H1 (cell line): Measurements from ENCODE around the gene DIPK2B. TPM values are rescaled to one million over a fixed set of nuclear protein-coding genes. Genes with fewer than 3 reads are reported as not detected.

Experiments used
- ASH2L ChIP-seq: fragments of 200-600, 300-600 bp; sonication (generic); IDR thresholded peaks from one replicate; pipeline ENCODE4 v1.7.1; 2017; ENCODE audit warnings: low read length
- CTBP2 ChIP-seq: IDR thresholded peaks from 2 replicates; pipeline ENCODE4 v1.7.0; 2011; ENCODE audit warnings: borderline replicate concordance, mild to moderate bottlenecking, moderate library complexity, mixed read lengths, low read length; ENCODE audit not compliant: insufficient read depth, insufficient read length
- EZH2 ChIP-seq: fragments of 200-600 bp; sonication (generic); IDR thresholded peaks from 2 replicates; pipeline ENCODE4 v1.7.1; 2012; ENCODE audit warnings: low read depth, mild to moderate bottlenecking, moderate library complexity, low read length, inconsistent platforms; ENCODE audit not compliant: severe bottlenecking
- FOSL1 ChIP-seq: IDR thresholded peaks from 2 replicates; pipeline ENCODE4 v1.6.1; 2011; ENCODE audit warnings: mild to moderate bottlenecking, low read depth, low read length, moderate library complexity; ENCODE audit not compliant: insufficient read depth
- PHF8 ChIP-seq: fragments of 200-600 bp; sonication (generic); conservative IDR thresholded peaks from 2 replicates; pipeline ENCODE4 v1.7.1; 2012; ENCODE audit warnings: low read depth, mild to moderate bottlenecking, inconsistent platforms, low read length, moderate library complexity
- POLR2AphosphoS5 ChIP-seq: IDR thresholded peaks from 2 replicates; pipeline ENCODE4 v1.6.1; 2011; ENCODE audit warnings: low read depth, low read length
- SUZ12 ChIP-seq: fragments of 200-600 bp; sonication (generic); IDR thresholded peaks from 2 replicates; pipeline ENCODE4 v1.6.1; 2012; ENCODE audit warnings: mild to moderate bottlenecking, inconsistent platforms, low read length, moderate library complexity, mixed read lengths
- polyA plus RNA-seq, 7 experiments: library from polyadenylated mRNA; depleted of rRNA in 3 of 7; stranded (reverse) in 5 of 7; unstranded in 2 of 7; fragments of >200 nt in 5 of 7; fragments of 200-250 nt in 2 of 7; gene quantifications; 1 replicate in 5 of 7; 2 replicates in 1 of 7; 4 replicates in 1 of 7; pipeline versions ENCODE4 v1.2.1 to v1.2.3, GENCODE V29; 2011 to 2013; ENCODE audit warnings: missing spikeins in 2 of 7, mixed read lengths in 2 of 7
- total RNA-seq: library from RNA; stranded (reverse); fragmentation: NEBNext Ultra II Directional; extraction: Animal tissue kit (Norgen Biotek cat#: 25700); gene quantifications from 2 replicates; pipeline ENCODE4 v1.2.1, GENCODE V29; 2021

Gene DIPK2B
- total and polyA plus RNA-seq, 2 of the 8 experiments (the other 6 are each of a cell fraction or from before 2014, with no cell fraction given): not detected

DNA sequence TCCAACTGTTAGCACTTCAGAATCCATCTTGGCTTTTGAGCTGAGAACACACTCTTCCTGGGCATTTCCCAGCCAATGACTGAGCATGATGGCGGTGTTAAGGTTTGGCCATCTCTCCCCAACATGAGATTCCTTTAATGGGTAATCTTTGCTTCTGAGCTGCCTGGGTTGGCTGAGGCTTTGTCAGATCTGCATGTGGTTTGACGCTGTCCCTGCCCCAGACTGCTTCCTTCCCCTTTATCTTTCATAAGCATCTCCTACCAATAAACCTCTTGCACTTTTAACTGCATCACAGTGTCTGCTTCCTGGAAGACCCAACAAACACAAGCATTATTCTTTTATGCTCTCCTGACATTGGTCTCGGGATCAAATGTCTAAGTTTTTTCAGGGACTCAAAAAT is 31.5 kb upstream of the DIPK2B start (continued):
- TF ChIP-seq CTBP2 (no peak), POLR2AphosphoS5 (no peak), FOSL1 (no peak), PHF8 (no peak), ASH2L (no peak), EZH2 (no peak), SUZ12 (no peak)
- TF ChIP-seq, all 59 proteins: peak for 0
